GM23338 (cell line): ENCODE results near the gene BCL2L15. TPM values are rescaled to one million over a fixed set of nuclear protein-coding genes. Genes with fewer than 3 reads are reported as not detected.

Source experiments
- ATAC-seq: fragments of 200-7000 bp; cut with Tn5 transposase; 3 replicates; pipeline ENCODE4 v1.9.1; 2020
- DNase-seq: peaks from one replicate; pipeline ENCODE4 v3.0.0-alpha.2; 2015; ENCODE audit warnings: low spot score
- H2AFZ ChIP-seq: fragments of 200-600 bp; sonication (generic); 2 replicates; pipeline ENCODE4 v1.8.0; 2016; ENCODE audit warnings: antibody characterized with exemption, mild to moderate bottlenecking, moderate library complexity
- H3F3A ChIP-seq: fragments of 200-600 bp; sonication (generic); replicated peaks from 2 replicates; pipeline ENCODE4 v1.8.0; 2017; ENCODE audit warnings: antibody characterized with exemption, mixed run types, low read depth
- H3K27ac ChIP-seq: fragments of 200-600 bp; sonication (generic); 2 replicates; pipeline ENCODE4 v1.6.1; 2016; ENCODE audit warnings: low read depth
- H3K27me3 ChIP-seq: fragments of 200-600 bp; sonication (generic); 2 replicates; pipeline ENCODE4 v1.8.0; 2016; ENCODE audit warnings: mild to moderate bottlenecking, mixed run types, moderate library complexity; ENCODE audit not compliant: insufficient read depth
- H3K36me3 ChIP-seq: fragments of 200-600 bp; sonication (generic); 2 replicates; pipeline ENCODE4 v1.8.0; 2016; ENCODE audit warnings: mild to moderate bottlenecking; ENCODE audit not compliant: insufficient read depth
- H3K4me1 ChIP-seq: fragments of 200-600 bp; sonication (generic); 2 replicates; pipeline ENCODE4 v1.8.0; 2016; ENCODE audit warnings: mild to moderate bottlenecking, moderate library complexity; ENCODE audit not compliant: insufficient read depth
- H3K4me2 ChIP-seq: fragments of 200-600 bp; sonication (generic); 2 replicates; pipeline ENCODE4 v1.7.1; 2017; ENCODE audit warnings: mixed run types
- H3K4me3 ChIP-seq: fragments of 200-600 bp; sonication (generic); 2 replicates; pipeline ENCODE4 v1.6.1; 2016; ENCODE audit warnings: mixed run types
- H3K79me2 ChIP-seq: fragments of 200-600 bp; sonication (generic); replicated peaks from 2 replicates; pipeline ENCODE4 v1.8.0; 2017; ENCODE audit warnings: mild to moderate bottlenecking; ENCODE audit not compliant: insufficient read depth
- H3K9me2 ChIP-seq: fragments of 200-600 bp; sonication (generic); 2 replicates; pipeline ENCODE4 v1.8.0; 2017; ENCODE audit not compliant: insufficient read depth
- H4K20me1 ChIP-seq: fragments of 200-600 bp; sonication (generic); replicated peaks from 2 replicates; pipeline ENCODE4 v1.8.0; 2017; ENCODE audit warnings: mild to moderate bottlenecking; ENCODE audit not compliant: insufficient read depth
- H3K27ac Mint-ChIP-seq: 2 replicates; pipeline ENCODE4 v1.8.0; 2020; ENCODE audit warnings: inconsistent platforms, mild to moderate bottlenecking, moderate library complexity, mixed read lengths
- H3K27me3 Mint-ChIP-seq: 3 replicates; pipeline ENCODE4 v1.8.0; 2022; ENCODE audit warnings: low read depth, mild to moderate bottlenecking, moderate library complexity, mixed read lengths, inconsistent platforms; ENCODE audit not compliant: insufficient read depth, poor library complexity
- H3K36me3 Mint-ChIP-seq: 3 replicates; pipeline ENCODE4 v1.8.0; 2021; ENCODE audit warnings: low read depth, mild to moderate bottlenecking, inconsistent platforms, moderate library complexity, mixed read lengths
- H3K4me1 Mint-ChIP-seq: 3 replicates; pipeline ENCODE4 v1.8.0; 2020; ENCODE audit warnings: mild to moderate bottlenecking, inconsistent platforms, mixed read lengths
- H3K4me3 Mint-ChIP-seq: 3 replicates; pipeline ENCODE4 v1.8.0; 2021; ENCODE audit warnings: moderate library complexity, mild to moderate bottlenecking, inconsistent platforms, mixed read lengths
- H3K9me3 Mint-ChIP-seq: 3 replicates; pipeline ENCODE4 v1.8.0; 2020; ENCODE audit warnings: moderate library complexity, mild to moderate bottlenecking, inconsistent platforms, mixed read lengths
- CREB1 ChIP-seq: fragments of 250-450 bp; sonication (Bioruptor Pico); IDR thresholded peaks from 2 replicates; pipeline ENCODE4 v1.5.0; 2020; ENCODE audit warnings: low read depth, mild to moderate bottlenecking, moderate library complexity
- EZH2 ChIP-seq: fragments of 200-600 bp; sonication (generic); IDR thresholded peaks from one replicate; pipeline ENCODE4 v1.8.0; 2017; ENCODE audit warnings: antibody characterized with exemption, mild to moderate bottlenecking, low read depth; ENCODE audit not compliant: unreplicated experiment
- EZH2phosphoT487 ChIP-seq: fragments of 200-600 bp; sonication (generic); IDR thresholded peaks from one replicate; pipeline ENCODE4 v1.8.1; 2018; ENCODE audit warnings: antibody characterized with exemption; ENCODE audit not compliant: unreplicated experiment
- JUNB ChIP-seq: IDR thresholded peaks from one replicate; pipeline ENCODE4 v1.6.1; 2016; ENCODE audit warnings: antibody characterized with exemption; ENCODE audit not compliant: unreplicated experiment
- POLR2AphosphoS5 ChIP-seq: IDR thresholded peaks from 2 replicates; pipeline ENCODE4 v1.6.1; 2016; ENCODE audit warnings: antibody characterized with exemption, low read depth
- STAT1 ChIP-seq: IDR thresholded peaks from one replicate; pipeline ENCODE4 v1.6.1; 2016; ENCODE audit warnings: antibody characterized with exemption; ENCODE audit not compliant: unreplicated experiment
- ZNF114 ChIP-seq: fragments of 250-450 bp; sonication (Bioruptor Pico); IDR thresholded peaks from 2 replicates; pipeline ENCODE4 v1.5.0; 2020; ENCODE audit warnings: mild to moderate bottlenecking, moderate library complexity
- ZNF331 ChIP-seq: fragments of 250-450 bp; sonication (Bioruptor Pico); IDR thresholded peaks from 2 replicates; pipeline ENCODE4 v1.5.0; 2020; ENCODE audit warnings: low read depth, mild to moderate bottlenecking, moderate library complexity
- polyA plus RNA-seq: library from polyadenylated mRNA; unstranded; fragments of >200 nt; fragmentation: Nextera tagmentation; extraction: Ambion mirVana; gene quantifications from 2 replicates; pipeline ENCODE4 v1.2.1, GENCODE V29; 2016
- total RNA-seq: library from RNA; depleted of rRNA; stranded (reverse); fragments of >200 nt; shearing (Covaris generic); gene quantifications from 2 replicates; pipeline ENCODE4 v1.2.3, GENCODE V29; 2014
- TF ChIP-seq, protein P1 (sequence below): IDR thresholded peaks from one replicate; pipeline ENCODE4 v1.6.1; 2018; ENCODE audit warnings: antibody characterized with exemption; ENCODE audit not compliant: unreplicated experiment
- TF ChIP-seq, protein P2 (sequence below), 2 experiments: fragments of 200-600 bp in 1 of 2; sonication (generic) in 1 of 2; conservative IDR thresholded peaks; 2 replicates each; pipeline versions ENCODE4 v1.5.1 to v1.6.1; 2016 to 2017; ENCODE audit warnings: antibody characterized with exemption in 2 of 2, low read depth in 2 of 2, mild to moderate bottlenecking in 2 of 2, moderate library complexity in 1 of 2
- TF ChIP-seq, protein P3 (sequence below): IDR thresholded peaks from 2 replicates; pipeline ENCODE4 v1.6.1; 2016; ENCODE audit warnings: antibody characterized with exemption

BCL2L15 gene
- total and polyA plus RNA-seq, 2 experiments from 2014 or later, result not detected

DNA sequence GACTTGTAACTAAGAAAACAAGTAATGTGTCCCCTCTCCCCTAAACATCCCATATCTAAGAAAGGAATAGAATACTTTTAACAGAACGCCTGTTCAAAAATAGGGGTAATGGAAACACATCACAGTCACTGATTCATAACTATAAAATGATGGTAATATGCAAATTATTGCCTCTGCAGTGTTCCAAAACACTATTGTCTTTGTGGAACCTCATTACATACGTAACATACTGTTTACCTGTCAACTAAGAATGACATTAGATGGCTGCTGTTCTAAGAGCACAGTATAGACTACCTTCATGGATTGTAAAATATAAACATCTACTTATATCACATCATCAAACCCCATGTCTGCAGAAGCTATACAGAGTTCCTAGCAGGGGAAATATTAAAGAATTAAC, 3.4 kb upstream of the BCL2L15 start:
- no peak for ATAC-seq
- Histone ChIP-seq H4K20me1 (no peaks in the 10 kb centered on the region), H3K79me2 (no peaks in the 10 kb centered on the region), H2AFZ (no peak overlapping the region), H3K4me1 (no peaks in the 10 kb centered on the region), H3K4me3 (no peak overlapping the region), H3K9me2 (no peaks in the 10 kb centered on the region), H3K27me3 (no peaks in the 10 kb centered on the region), H3F3A (no peaks in the 10 kb centered on the region), H3K27ac (no peak overlapping the region), H3K36me3 (no peaks in the 10 kb centered on the region), H3K4me2 (no peak overlapping the region)
- Mint-ChIP-seq H3K9me3 (no peaks in the 10 kb centered on the region), H3K4me3 (no peak overlapping the region), H3K27me3 (no peaks in the 10 kb centered on the region), H3K27ac (no peak overlapping the region), H3K36me3 (no peaks in the 10 kb centered on the region), H3K4me1 (no peaks in the 10 kb centered on the region)
- TF ChIP-seq STAT1 (no peak), EZH2 (no peak), EZH2phosphoT487 (no peak), POLR2AphosphoS5 (no peak), CREB1 (CRISPR knock-in tag) (no peak), JUNB (no peak), ZNF114 (CRISPR knock-in tag) (no peak), ZNF331 (CRISPR knock-in tag) (no peak)
- TF ChIP-seq, protein P1, sequence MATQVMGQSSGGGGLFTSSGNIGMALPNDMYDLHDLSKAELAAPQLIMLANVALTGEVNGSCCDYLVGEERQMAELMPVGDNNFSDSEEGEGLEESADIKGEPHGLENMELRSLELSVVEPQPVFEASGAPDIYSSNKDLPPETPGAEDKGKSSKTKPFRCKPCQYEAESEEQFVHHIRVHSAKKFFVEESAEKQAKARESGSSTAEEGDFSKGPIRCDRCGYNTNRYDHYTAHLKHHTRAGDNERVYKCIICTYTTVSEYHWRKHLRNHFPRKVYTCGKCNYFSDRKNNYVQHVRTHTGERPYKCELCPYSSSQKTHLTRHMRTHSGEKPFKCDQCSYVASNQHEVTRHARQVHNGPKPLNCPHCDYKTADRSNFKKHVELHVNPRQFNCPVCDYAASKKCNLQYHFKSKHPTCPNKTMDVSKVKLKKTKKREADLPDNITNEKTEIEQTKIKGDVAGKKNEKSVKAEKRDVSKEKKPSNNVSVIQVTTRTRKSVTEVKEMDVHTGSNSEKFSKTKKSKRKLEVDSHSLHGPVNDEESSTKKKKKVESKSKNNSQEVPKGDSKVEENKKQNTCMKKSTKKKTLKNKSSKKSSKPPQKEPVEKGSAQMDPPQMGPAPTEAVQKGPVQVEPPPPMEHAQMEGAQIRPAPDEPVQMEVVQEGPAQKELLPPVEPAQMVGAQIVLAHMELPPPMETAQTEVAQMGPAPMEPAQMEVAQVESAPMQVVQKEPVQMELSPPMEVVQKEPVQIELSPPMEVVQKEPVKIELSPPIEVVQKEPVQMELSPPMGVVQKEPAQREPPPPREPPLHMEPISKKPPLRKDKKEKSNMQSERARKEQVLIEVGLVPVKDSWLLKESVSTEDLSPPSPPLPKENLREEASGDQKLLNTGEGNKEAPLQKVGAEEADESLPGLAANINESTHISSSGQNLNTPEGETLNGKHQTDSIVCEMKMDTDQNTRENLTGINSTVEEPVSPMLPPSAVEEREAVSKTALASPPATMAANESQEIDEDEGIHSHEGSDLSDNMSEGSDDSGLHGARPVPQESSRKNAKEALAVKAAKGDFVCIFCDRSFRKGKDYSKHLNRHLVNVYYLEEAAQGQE, result no peak
- TF ChIP-seq, protein P2, sequence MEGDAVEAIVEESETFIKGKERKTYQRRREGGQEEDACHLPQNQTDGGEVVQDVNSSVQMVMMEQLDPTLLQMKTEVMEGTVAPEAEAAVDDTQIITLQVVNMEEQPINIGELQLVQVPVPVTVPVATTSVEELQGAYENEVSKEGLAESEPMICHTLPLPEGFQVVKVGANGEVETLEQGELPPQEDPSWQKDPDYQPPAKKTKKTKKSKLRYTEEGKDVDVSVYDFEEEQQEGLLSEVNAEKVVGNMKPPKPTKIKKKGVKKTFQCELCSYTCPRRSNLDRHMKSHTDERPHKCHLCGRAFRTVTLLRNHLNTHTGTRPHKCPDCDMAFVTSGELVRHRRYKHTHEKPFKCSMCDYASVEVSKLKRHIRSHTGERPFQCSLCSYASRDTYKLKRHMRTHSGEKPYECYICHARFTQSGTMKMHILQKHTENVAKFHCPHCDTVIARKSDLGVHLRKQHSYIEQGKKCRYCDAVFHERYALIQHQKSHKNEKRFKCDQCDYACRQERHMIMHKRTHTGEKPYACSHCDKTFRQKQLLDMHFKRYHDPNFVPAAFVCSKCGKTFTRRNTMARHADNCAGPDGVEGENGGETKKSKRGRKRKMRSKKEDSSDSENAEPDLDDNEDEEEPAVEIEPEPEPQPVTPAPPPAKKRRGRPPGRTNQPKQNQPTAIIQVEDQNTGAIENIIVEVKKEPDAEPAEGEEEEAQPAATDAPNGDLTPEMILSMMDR (conservative IDR thresholded peaks at IDR 0.05; ENCODE audit: low read depth in 2 of 2), result no peak
- TF ChIP-seq, protein P3, sequence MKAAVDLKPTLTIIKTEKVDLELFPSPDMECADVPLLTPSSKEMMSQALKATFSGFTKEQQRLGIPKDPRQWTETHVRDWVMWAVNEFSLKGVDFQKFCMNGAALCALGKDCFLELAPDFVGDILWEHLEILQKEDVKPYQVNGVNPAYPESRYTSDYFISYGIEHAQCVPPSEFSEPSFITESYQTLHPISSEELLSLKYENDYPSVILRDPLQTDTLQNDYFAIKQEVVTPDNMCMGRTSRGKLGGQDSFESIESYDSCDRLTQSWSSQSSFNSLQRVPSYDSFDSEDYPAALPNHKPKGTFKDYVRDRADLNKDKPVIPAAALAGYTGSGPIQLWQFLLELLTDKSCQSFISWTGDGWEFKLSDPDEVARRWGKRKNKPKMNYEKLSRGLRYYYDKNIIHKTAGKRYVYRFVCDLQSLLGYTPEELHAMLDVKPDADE, result no peak
- DNase-seq, result no peak
